Neural cell (in vitro differentiated cells): Measurements from ENCODE around the gene EPHA4. TPM values are rescaled to one million over a fixed set of nuclear protein-coding genes. Genes with fewer than 3 reads are reported as not detected.
"Not testable (repeated sequence)": the region's sequence is repeated elsewhere in the genome, so short reads cannot be mapped to it uniquely, and the experiment has no call there.

Experiments used
- H2AFZ ChIP-seq: fragments of 200-600, 300-800 bp; sonication (generic), shearing (Covaris generic); 2 replicates; pipeline ENCODE4 v1.6.0; 2014; ENCODE audit warnings: low read depth, mild to moderate bottlenecking, antibody characterized with exemption, low read length, moderate library complexity
- H3F3A ChIP-seq: fragments of 200-600 bp; shearing (Covaris generic); 2 replicates; pipeline ENCODE4 v1.6.1; 2016; ENCODE audit warnings: mild to moderate bottlenecking, moderate library complexity, mixed read lengths, antibody characterized with exemption, low read length; ENCODE audit not compliant: insufficient read depth, poor library complexity, severe bottlenecking
- H3K27ac ChIP-seq: fragments of 200-600, 300-800 bp; sonication (generic), shearing (Covaris generic); 2 replicates; pipeline ENCODE4 v1.5.1; 2014; ENCODE audit warnings: mild to moderate bottlenecking, low read length, moderate library complexity
- H3K27me3 ChIP-seq: fragments of 300-800, 200-600 bp; sonication (generic), shearing (Covaris generic); 2 replicates; pipeline ENCODE4 v1.6.0; 2014; ENCODE audit warnings: mild to moderate bottlenecking, low read depth, low read length, moderate library complexity; ENCODE audit not compliant: insufficient read depth
- H3K36me3 ChIP-seq: fragments of 300-800, 200-600 bp; sonication (generic), shearing (Covaris generic); 2 replicates; pipeline ENCODE4 v1.5.1; 2014; ENCODE audit warnings: mild to moderate bottlenecking, antibody characterized with exemption, low read length, moderate library complexity; ENCODE audit not compliant: insufficient read depth
- H3K4me2 ChIP-seq: fragments of 300-800, 200-600 bp; sonication (generic), shearing (Covaris generic); 2 replicates; pipeline ENCODE4 v1.6.0; 2014; ENCODE audit warnings: mild to moderate bottlenecking, low read length
- H3K4me3 ChIP-seq: fragments of 300-800, 200-600 bp; sonication (generic), shearing (Covaris generic); 2 replicates; pipeline ENCODE4 v1.5.1; 2014; ENCODE audit warnings: mild to moderate bottlenecking, low read length, moderate library complexity
- H3K79me2 ChIP-seq: fragments of 200-600 bp; shearing (Covaris generic); replicated peaks from 2 replicates; pipeline ENCODE4 v1.6.0; 2014; ENCODE audit warnings: mild to moderate bottlenecking, low read length, moderate library complexity; ENCODE audit not compliant: insufficient read depth
- H3K9ac ChIP-seq: fragments of 300-800, 200-600 bp; sonication (generic), shearing (Covaris generic); 2 replicates; pipeline ENCODE4 v1.6.1; 2016; ENCODE audit warnings: mild to moderate bottlenecking, low read length, mixed read lengths
- H3K9me2 ChIP-seq: fragments of 200-600 bp; shearing (Covaris generic); 2 replicates; pipeline ENCODE4 v1.6.1; 2016; ENCODE audit warnings: mild to moderate bottlenecking, low read length, mixed read lengths; ENCODE audit not compliant: insufficient read depth
- H3K9me3 ChIP-seq: fragments of 200-600, 300-800 bp; sonication (generic), shearing (Covaris generic); 2 replicates; pipeline ENCODE4 v1.6.1; 2016; ENCODE audit warnings: mild to moderate bottlenecking, mixed run types, low read length, moderate library complexity, mixed read lengths
- H4K20me1 ChIP-seq: fragments of 200-600 bp; shearing (Covaris generic); 2 replicates; pipeline ENCODE4 v1.6.1; 2016; ENCODE audit warnings: mild to moderate bottlenecking, mixed run types; ENCODE audit not compliant: insufficient read depth
- CTCF ChIP-seq: fragments of 450-650 bp; IDR thresholded peaks from 2 replicates; pipeline ENCODE4 v1.5.1; 2014; ENCODE audit warnings: antibody characterized with exemption, mild to moderate bottlenecking, moderate library complexity; ENCODE audit not compliant: poor library complexity, severe bottlenecking
- EP300 ChIP-seq: fragments of 450-650 bp; conservative IDR thresholded peaks from 2 replicates; pipeline ENCODE4 v1.6.1; 2014; ENCODE audit warnings: antibody characterized with exemption, mild to moderate bottlenecking, moderate library complexity; ENCODE audit not compliant: poor library complexity, severe bottlenecking
- EZH2 ChIP-seq: fragments of 200-600, 300-800 bp; shearing (Covaris generic), sonication (generic); IDR thresholded peaks from 2 replicates; pipeline ENCODE4 v1.6.1; 2014; ENCODE audit warnings: antibody characterized with exemption, low read length, borderline replicate concordance, mild to moderate bottlenecking; ENCODE audit not compliant: insufficient read depth, poor library complexity, severe bottlenecking
- MXI1 ChIP-seq: fragments of 450-650 bp; conservative IDR thresholded peaks from 2 replicates; pipeline ENCODE4 v1.6.1; 2014; ENCODE audit warnings: antibody characterized with exemption, mild to moderate bottlenecking; ENCODE audit not compliant: poor library complexity, severe bottlenecking
- POLR2AphosphoS5 ChIP-seq: IDR thresholded peaks from 2 replicates; pipeline ENCODE4 v1.6.1; 2012
- RAD21 ChIP-seq: fragments of 450-650 bp; conservative IDR thresholded peaks from 2 replicates; pipeline ENCODE4 v1.6.1; 2014; ENCODE audit warnings: antibody characterized with exemption, mild to moderate bottlenecking, moderate library complexity
- REST ChIP-seq: IDR thresholded peaks from 2 replicates; pipeline ENCODE4 v1.6.1; 2012; ENCODE audit warnings: borderline replicate concordance
- SMC3 ChIP-seq: fragments of 450-650 bp; conservative IDR thresholded peaks from 2 replicates; pipeline ENCODE4 v1.6.1; 2014; ENCODE audit warnings: antibody characterized with exemption, mild to moderate bottlenecking, moderate library complexity; ENCODE audit not compliant: poor library complexity
- TAF1 ChIP-seq: IDR thresholded peaks from 2 replicates; pipeline ENCODE4 v1.6.1; 2012; ENCODE audit warnings: low read depth
- polyA plus RNA-seq: library from polyadenylated mRNA; depleted of rRNA; stranded (reverse); fragments of >200 nt; gene quantifications from 2 replicates; pipeline ENCODE4 v1.2.3, GENCODE V29; 2014

Gene EPHA4
- polyA plus RNA-seq, 1 donor from 2014 or later, result 71.1 TPM

GRCh38 chr2:221514305-221515040, 57.6 kb downstream of the EPHA4 start:
- Histone ChIP-seq H3F3A (no peaks in the 10 kb centered on the region), H3K27ac (no peak overlapping the region), H4K20me1 (no peaks in the 10 kb centered on the region), H3K4me2 (no peak overlapping the region), H3K36me3 (no peaks in the 10 kb centered on the region), H3K9me2 (no peaks in the 10 kb centered on the region), H3K9ac (no peak overlapping the region), H3K79me2 (peaks cover 68% of the 10 kb centered on the region), H3K4me3 (no peak overlapping the region), H3K27me3 (no peaks in the 10 kb centered on the region), H3K9me3 (no peaks in the 10 kb centered on the region), H2AFZ (no peak overlapping the region)
- no peak for TF ChIP-seq SMC3

GRCh38 chr2:221513232-221513631, 58.9 kb downstream of the EPHA4 start:
- Histone ChIP-seq H3F3A (no peaks in the 10 kb centered on the region), H3K9ac (no peak overlapping the region), H3K9me2 (no peaks in the 10 kb centered on the region), H3K36me3 (no peaks in the 10 kb centered on the region), H3K4me3 (no peak overlapping the region), H2AFZ (no peak overlapping the region), H3K9me3 (no peaks in the 10 kb centered on the region), H3K4me2 (no peak overlapping the region), H3K27me3 (no peaks in the 10 kb centered on the region), H4K20me1 (no peaks in the 10 kb centered on the region), H3K27ac (no peak overlapping the region), H3K79me2 (peaks cover 66% of the 10 kb centered on the region)
- TF ChIP-seq TAF1 (no peak), CTCF (no peak), MXI1 (no peak), EP300 (no peak), SMC3 (no peak), EZH2 (no peak), POLR2AphosphoS5 (no peak), RAD21 (no peak), REST (no peak)

- H3K79me2 ChIP-seq, result peaks cover 69% of the 10 kb centered on the region
- H3K27me3 ChIP-seq, H4K20me1 ChIP-seq, H3K36me3 ChIP-seq, H3K4me2 ChIP-seq, H3K27ac ChIP-seq, H3K4me3 ChIP-seq, H3K9ac ChIP-seq, H3F3A ChIP-seq, H3K9me2 ChIP-seq, H3K9me3 ChIP-seq, H2AFZ ChIP-seq: not testable (repeated sequence)
Observed at GRCh38 chr2:221511325-221511724, 60.8 kb downstream of the EPHA4 start.
